ENCODE measurements around the gene GPC4. TPM values are rescaled to one million over a fixed set of nuclear protein-coding genes. Genes with fewer than 3 reads are reported as not detected.
A peak's percentile ranks its signal among the peaks of the same experiment; 100 is the strongest.

The GPC4 gene
- polyA plus RNA-seq (1.2 and 1.5 TPM in 2 replicates), polyA minus RNA-seq (1.2 and 2.2 TPM in 2 replicates)

DNA sequence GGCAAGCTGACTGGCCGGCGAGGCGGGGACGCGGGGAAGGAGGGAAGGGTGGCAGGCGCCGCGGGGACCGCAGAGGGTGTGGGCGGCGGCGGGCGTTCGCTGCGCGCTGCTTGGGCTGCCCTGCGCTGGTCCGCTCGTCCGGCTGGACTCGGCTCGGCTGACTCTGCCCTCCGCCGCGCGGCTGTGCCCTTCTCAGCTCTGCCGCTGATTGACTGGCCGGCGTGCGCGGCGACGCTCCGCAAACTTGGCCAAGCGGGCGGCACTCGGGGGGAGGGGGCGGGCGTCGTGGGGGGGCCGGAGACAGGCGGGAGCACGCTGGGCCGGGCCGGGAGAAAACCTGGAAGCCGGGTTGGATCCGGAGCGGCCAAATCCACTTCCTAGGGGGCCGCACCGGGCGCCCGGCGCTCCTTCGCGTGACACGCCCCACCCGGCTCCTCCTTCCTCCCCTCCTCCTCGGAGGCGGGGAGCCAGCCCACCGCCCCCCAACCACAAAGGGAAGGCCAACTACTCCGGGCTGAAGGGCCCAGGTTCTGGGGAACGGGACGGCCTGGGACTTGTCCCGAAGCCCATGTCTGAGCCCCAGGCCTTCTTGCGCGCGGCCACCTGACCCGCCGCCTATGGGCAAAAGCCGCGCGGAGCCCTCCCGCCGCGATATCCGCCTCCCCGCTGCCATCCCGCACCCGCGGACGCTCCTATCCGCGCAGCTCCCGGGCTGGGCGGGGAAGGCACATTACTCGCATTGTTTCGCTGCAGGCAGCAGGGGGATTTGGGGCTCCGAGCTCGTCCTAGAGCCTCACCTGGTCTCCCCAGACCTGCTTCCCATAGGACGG, at the start of gene GPC4:
GPC4 (minus strand) TSS at position 214 of the 830 bp plus-strand sequence. CDS start 524 bp downstream, outside the sequence.
- H3K9me3 ChIP-seq (ENCODE audit: low read length): no peaks in the 10 kb centered on the region
- H3K36me3 ChIP-seq (ENCODE audit: insufficient read depth, low read length): no peaks in the 10 kb centered on the region
- peak within 1 kb of the TSS; percentile 52 for H3K9ac ChIP-seq (ENCODE audit: low read length)
- H3K4me2 ChIP-seq (ENCODE audit: low read length): peak within 1 kb of the TSS; percentile 30
- peaks cover 26% of the 10 kb centered on the region for H3K27me3 ChIP-seq (ENCODE audit: insufficient read depth, low read depth, low read length)
- H3F3A ChIP-seq (ENCODE audit: insufficient read depth, low read length, poor library complexity, severe bottlenecking): no peaks in the 10 kb centered on the region
- H2AFZ ChIP-seq (ENCODE audit: low read depth, low read length): no peak within 1 kb of the TSS
- H4K20me1 ChIP-seq (ENCODE audit: insufficient read depth): no peaks in the 10 kb centered on the region
- TF ChIP-seq POLR2AphosphoS5 (IDR thresholded peaks at IDR 0.05): no peak
- no peak for TF ChIP-seq MXI1 (conservative IDR thresholded peaks at IDR 0.05; ENCODE audit: poor library complexity, severe bottlenecking)
- no peak for TF ChIP-seq TAF1 (IDR thresholded peaks at IDR 0.05; ENCODE audit: low read depth)
- TF ChIP-seq RAD21 (conservative IDR thresholded peaks at IDR 0.05): no peak
- TF ChIP-seq, protein P1, sequence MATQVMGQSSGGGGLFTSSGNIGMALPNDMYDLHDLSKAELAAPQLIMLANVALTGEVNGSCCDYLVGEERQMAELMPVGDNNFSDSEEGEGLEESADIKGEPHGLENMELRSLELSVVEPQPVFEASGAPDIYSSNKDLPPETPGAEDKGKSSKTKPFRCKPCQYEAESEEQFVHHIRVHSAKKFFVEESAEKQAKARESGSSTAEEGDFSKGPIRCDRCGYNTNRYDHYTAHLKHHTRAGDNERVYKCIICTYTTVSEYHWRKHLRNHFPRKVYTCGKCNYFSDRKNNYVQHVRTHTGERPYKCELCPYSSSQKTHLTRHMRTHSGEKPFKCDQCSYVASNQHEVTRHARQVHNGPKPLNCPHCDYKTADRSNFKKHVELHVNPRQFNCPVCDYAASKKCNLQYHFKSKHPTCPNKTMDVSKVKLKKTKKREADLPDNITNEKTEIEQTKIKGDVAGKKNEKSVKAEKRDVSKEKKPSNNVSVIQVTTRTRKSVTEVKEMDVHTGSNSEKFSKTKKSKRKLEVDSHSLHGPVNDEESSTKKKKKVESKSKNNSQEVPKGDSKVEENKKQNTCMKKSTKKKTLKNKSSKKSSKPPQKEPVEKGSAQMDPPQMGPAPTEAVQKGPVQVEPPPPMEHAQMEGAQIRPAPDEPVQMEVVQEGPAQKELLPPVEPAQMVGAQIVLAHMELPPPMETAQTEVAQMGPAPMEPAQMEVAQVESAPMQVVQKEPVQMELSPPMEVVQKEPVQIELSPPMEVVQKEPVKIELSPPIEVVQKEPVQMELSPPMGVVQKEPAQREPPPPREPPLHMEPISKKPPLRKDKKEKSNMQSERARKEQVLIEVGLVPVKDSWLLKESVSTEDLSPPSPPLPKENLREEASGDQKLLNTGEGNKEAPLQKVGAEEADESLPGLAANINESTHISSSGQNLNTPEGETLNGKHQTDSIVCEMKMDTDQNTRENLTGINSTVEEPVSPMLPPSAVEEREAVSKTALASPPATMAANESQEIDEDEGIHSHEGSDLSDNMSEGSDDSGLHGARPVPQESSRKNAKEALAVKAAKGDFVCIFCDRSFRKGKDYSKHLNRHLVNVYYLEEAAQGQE (IDR thresholded peaks at IDR 0.05; ENCODE audit: borderline replicate concordance): no peak
- TF ChIP-seq, protein P2, sequence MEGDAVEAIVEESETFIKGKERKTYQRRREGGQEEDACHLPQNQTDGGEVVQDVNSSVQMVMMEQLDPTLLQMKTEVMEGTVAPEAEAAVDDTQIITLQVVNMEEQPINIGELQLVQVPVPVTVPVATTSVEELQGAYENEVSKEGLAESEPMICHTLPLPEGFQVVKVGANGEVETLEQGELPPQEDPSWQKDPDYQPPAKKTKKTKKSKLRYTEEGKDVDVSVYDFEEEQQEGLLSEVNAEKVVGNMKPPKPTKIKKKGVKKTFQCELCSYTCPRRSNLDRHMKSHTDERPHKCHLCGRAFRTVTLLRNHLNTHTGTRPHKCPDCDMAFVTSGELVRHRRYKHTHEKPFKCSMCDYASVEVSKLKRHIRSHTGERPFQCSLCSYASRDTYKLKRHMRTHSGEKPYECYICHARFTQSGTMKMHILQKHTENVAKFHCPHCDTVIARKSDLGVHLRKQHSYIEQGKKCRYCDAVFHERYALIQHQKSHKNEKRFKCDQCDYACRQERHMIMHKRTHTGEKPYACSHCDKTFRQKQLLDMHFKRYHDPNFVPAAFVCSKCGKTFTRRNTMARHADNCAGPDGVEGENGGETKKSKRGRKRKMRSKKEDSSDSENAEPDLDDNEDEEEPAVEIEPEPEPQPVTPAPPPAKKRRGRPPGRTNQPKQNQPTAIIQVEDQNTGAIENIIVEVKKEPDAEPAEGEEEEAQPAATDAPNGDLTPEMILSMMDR (IDR thresholded peaks at IDR 0.05; ENCODE audit: poor library complexity, severe bottlenecking): no peak
- no peak for TF ChIP-seq SMC3 (conservative IDR thresholded peaks at IDR 0.05; ENCODE audit: poor library complexity)
- TF ChIP-seq EZH2 (IDR thresholded peaks at IDR 0.05; ENCODE audit: borderline replicate concordance, insufficient read depth, low read length, poor library complexity, severe bottlenecking): no peak
- no peak for TF ChIP-seq EP300 (conservative IDR thresholded peaks at IDR 0.05; ENCODE audit: poor library complexity, severe bottlenecking)
- H3K27ac ChIP-seq (ENCODE audit: low read length): no peak within 1 kb of the TSS
- no peaks in the 10 kb centered on the region for H3K79me2 ChIP-seq (replicated peaks; ENCODE audit: insufficient read depth, low read length)
- no peaks in the 10 kb centered on the region for H3K9me2 ChIP-seq (ENCODE audit: insufficient read depth, low read length)
- peak within 1 kb of the TSS; percentile 75 for H3K4me3 ChIP-seq (ENCODE audit: low read length)

DNA sequence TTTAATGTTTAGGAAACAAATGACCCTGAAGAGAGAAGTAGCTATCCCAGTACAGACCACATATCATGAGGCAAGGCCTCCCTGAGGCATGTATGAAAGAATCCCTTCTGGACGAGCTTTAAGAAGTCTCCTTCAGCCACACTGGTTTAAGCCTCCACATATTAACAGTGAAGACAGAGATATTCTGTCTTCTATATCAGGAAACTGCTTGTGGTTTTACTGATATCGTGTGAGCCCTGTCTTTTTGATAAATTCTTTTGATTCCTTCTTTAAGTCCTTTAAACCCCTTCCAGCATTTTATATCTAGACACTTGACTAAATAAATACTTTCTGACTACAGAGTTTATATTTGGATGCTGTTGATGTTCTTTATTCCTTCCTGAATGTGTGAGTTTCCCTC, 45.9 kb upstream of the GPC4 start:
- Histone ChIP-seq H3K36me3 (ENCODE audit: insufficient read depth, low read length) (no peaks in the 10 kb centered on the region), H3K27me3 (ENCODE audit: insufficient read depth, low read depth, low read length) (no peaks in the 10 kb centered on the region), H3K9me3 (ENCODE audit: low read length) (no peaks in the 10 kb centered on the region), H3K4me2 (ENCODE audit: low read length) (no peak overlapping the region), H3F3A (ENCODE audit: insufficient read depth, low read length, poor library complexity, severe bottlenecking) (no peaks in the 10 kb centered on the region), H2AFZ (ENCODE audit: low read depth, low read length) (no peak overlapping the region), H3K4me3 (ENCODE audit: low read length) (no peak overlapping the region), H3K27ac (ENCODE audit: low read length) (no peak overlapping the region), H3K9ac (ENCODE audit: low read length) (no peak overlapping the region), H3K79me2 (replicated peaks; ENCODE audit: insufficient read depth, low read length) (no peaks in the 10 kb centered on the region), H4K20me1 (ENCODE audit: insufficient read depth) (no peaks in the 10 kb centered on the region), H3K9me2 (ENCODE audit: insufficient read depth, low read length) (no peaks in the 10 kb centered on the region)
- TF ChIP-seq, protein P1 (IDR thresholded peaks at IDR 0.05; ENCODE audit: borderline replicate concordance): no peak
- no peak for TF ChIP-seq RAD21 (conservative IDR thresholded peaks at IDR 0.05)
- no peak for TF ChIP-seq MXI1 (conservative IDR thresholded peaks at IDR 0.05; ENCODE audit: poor library complexity, severe bottlenecking)
- no peak for TF ChIP-seq EZH2 (IDR thresholded peaks at IDR 0.05; ENCODE audit: borderline replicate concordance, insufficient read depth, low read length, poor library complexity, severe bottlenecking)
- TF ChIP-seq SMC3 (conservative IDR thresholded peaks at IDR 0.05; ENCODE audit: poor library complexity): no peak
- TF ChIP-seq EP300 (conservative IDR thresholded peaks at IDR 0.05; ENCODE audit: poor library complexity, severe bottlenecking): no peak
- TF ChIP-seq TAF1 (IDR thresholded peaks at IDR 0.05; ENCODE audit: low read depth): no peak
- TF ChIP-seq, protein P2 (IDR thresholded peaks at IDR 0.05; ENCODE audit: poor library complexity, severe bottlenecking): no peak
- TF ChIP-seq POLR2AphosphoS5 (IDR thresholded peaks at IDR 0.05): no peak
